NCI-H2227 treated with DMSO at 0.1 percent for 48 hours (cell line): ENCODE data around the gene KREMEN1.
"Not testable (repeated sequence)": the region's sequence is repeated elsewhere in the genome, so short reads cannot be mapped to it uniquely, and the experiment has no call there.

ENCODE experiments used
- DNase-seq: peaks from one replicate; lab custom pipeline; 2025; lab: John Stamatoyannopoulos, UW

KREMEN1 gene

DNA sequence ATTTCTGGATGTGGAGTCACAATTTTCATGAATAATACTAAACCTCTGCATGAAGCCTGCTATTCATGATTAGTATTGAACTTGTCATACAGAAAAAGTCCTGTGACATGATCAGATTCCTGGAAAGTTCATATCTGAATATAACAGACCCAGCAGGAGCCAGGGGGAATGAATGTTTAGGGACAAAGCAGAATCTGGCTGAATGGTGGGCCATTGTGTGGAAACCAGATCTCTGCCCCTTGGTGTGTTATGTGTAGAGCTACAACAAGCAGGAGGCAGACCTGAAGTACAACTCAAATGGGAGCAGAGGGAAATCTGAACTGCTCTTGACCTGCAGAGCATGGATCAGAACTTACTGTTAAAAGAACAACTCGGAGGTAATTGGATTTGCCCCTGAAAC lies 30.3 kb downstream of the KREMEN1 start:
- no peak for DNase-seq

- no peak for DNase-seq
These were observed 32.6 kb downstream of the KREMEN1 start for GRCh38 chr22:29105468-29105867.

DNA sequence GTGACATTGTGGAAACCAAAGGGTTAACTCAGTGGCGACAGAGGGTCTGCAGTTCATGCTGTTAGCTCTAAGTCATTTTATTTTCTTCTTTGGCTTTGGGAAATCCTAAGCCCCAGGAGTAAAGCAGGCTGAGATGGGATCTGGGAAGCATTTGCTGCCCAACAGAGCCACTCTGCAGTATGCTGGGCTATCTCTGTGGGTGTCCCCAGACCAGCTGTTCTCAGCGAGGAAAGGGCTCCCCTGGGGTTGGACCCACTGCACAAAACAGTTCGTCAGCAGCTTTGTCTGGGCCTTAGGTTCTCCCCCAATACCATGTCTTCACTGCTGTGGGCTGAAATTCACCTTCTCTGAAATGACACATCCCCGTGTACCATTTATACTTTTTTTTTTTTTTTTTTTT lies 34.0 kb downstream of the KREMEN1 start:
- DNase-seq: no peak

DNA sequence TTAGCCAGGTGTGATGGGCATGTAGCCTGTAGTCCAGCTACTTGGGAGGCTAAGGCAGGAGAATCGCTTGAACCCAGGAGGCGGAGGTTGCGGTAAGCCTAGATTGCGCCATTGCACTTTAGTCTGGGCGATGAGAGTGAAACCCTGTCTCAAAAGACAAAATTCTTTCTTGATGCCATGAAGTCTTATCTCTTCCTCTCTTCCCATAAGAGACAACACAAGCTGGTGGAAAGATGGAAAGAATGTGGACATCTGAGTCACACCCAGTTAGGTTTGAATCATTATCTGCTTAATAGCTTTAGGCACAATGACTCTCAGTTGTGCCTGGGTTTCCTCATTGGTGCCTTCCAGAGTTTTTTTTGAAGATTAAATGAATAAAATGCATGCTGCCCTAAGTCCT lies 35.3 kb downstream of the KREMEN1 start:
- DNase-seq: no peak

- DNase-seq: no peak
These were observed 37.0 kb downstream of the KREMEN1 start for GRCh38 chr22:29109822-29110221.

- no peak for DNase-seq
These were observed 38.1 kb downstream of the KREMEN1 start for GRCh38 chr22:29110946-29111345.

- DNase-seq: no peak
These were observed 39.3 kb downstream of the KREMEN1 start for GRCh38 chr22:29112121-29112520.

DNA sequence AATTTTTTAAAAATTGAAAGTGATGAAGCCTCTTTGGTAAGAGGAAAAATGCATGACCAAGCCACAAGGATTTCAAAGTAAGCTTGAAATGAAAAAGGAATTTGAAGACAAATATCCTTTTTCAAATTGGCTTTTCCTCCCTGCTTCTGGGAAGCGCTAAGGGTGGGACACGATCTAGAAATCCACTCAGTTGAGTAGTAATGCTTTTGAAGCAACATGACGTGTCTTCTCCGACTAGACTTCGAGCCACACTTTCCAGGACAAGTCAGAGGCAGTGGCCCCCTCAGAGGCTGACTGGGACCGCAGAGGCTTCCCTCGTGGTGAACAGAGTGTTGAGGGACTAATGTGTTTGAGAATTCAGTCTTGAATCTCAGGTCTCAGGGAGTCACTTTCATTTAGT lies 39.8 kb downstream of the KREMEN1 start:
- DNase-seq: no peak

DNA sequence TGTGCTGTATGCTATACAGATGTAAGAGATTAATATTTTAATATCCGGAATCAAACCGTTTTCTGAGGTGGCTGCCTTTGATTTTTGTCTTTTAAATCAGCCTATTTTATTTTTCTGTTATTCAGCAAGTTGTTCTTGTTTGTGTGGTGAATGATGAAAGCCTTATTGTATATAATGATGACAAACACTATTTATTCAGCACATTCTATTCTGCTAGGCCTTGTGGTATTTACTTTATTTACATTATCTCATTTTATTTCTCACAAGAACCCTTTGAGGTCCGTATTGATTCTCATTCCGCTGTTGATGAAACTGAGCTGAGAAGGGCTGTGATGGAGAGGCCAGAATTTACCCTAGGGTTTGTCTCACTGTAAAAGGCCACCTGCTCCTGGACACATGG lies 40.5 kb downstream of the KREMEN1 start:
- no peak for DNase-seq

DNA sequence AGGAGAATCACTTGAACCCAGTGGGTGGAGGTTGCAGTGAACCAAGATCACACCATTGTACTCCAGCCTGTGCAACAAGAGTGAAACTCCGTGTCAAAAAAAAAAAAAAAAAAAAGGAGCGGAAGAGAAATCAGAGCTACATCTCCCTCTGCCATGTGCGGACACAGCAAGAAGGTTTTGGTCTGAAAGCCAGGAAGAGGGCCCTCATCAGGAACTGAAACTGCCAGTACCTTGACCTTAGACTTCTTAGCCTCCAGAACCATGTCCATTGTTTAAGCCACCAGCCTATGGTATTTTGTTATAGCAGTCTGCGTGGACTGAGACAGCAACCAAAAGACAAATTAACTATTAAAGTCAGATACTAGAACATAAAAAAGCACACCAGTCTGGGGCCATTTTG lies 41.6 kb downstream of the KREMEN1 start:
- no peak for DNase-seq

- no peak for DNase-seq
These were observed 43.0 kb downstream of the KREMEN1 start for GRCh38 chr22:29115682-29116288.

GRCh38 chr22:29116397-29117123 lies 43.7 kb downstream of the KREMEN1 start:
- DNase-seq: no peak

- DNase-seq: no peak
These were observed 45.1 kb downstream of the KREMEN1 start for GRCh38 chr22:29117799-29118477.

- DNase-seq: not testable (repeated sequence)
These were observed 47.5 kb downstream of the KREMEN1 start for GRCh38 chr22:29120098-29120912.

DNA sequence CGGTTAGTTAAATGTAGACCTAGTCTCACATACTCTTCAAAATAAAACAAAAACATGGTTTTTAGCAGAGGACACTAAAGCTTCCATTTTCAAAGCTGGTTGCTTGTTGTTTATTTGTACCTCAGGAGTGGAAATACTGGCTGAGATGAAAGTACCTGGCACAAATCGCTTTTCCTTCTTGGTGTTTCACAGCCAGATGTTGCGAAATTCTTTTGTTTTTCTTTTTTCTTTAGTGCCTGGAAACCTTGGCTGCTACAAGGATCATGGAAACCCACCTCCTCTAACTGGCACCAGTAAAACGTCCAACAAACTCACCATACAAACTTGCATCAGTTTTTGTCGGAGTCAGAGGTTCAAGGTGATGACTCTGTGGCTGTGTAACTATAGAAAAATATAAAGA lies 48.3 kb downstream of the KREMEN1 start:
- DNase-seq: no peak

GRCh38 chr22:29122041-29122440 lies 49.2 kb downstream of the KREMEN1 start:
- DNase-seq: no peak

DNA sequence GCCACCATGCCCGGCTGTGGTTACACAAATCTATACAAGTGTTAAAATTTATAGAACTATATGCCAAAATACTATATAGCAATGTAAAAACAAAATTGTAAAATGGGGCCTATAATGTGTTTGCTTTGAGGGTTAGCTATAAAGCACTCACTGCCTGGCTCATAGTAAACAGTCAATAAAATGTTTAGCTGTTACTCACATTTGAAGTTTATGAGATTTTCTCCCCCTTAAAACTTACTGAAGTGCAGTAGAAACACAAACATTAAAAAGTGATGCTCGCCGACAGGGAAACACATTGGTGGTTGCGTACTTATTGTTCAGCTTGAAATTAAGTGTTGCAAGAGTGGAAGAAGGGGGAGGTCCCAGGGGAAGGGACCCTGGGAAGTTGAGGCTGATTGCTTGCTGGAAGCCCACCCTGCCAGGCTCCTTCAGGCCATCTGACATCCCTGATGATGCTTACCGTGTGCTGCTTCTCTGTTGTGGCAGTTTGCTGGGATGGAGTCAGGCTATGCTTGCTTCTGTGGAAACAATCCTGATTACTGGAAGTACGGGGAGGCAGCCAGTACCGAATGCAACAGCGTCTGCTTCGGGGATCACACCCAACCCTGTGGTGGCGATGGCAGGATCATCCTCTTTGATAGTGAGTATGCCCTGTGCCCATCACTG lies 52.1 kb downstream of the KREMEN1 start:
- DNase-seq: no peak

DNA sequence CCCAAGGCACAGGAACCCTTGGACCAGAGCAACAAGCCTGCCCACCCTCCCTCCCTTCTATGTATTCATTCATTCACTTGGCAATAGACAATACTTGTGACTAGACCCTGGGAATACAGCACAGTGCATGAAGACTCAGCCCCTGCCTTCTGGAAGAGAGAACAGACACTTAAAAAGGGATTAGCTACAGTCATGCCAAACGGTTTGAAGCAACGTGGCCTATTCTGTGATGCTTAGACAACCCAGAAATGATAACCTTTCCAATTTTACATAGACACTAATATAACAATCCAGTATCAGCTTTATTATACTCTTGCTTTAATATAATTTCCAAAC lies 52.6 kb downstream of the KREMEN1 start:
- DNase-seq: no peak

DNA sequence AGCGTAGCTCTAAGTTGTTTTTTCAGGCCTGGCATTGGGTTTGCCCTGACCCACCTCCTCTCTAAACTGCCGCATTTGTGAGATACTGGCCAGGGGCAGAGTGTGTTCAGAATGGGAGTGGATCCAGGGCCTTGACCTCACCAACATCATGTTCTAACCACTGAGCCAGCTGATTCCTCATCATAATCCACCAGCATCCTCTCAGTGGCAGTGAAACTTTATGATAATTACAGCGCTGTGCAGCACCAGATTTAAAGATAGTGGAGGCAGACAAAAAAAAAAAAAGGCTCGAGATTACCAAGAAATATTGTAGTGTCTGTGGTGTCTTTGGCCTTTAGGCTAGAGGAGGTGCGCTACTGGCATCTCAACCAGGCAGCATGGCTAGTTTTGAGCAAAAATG lies 53.0 kb downstream of the KREMEN1 start:
- no peak for DNase-seq

DNA sequence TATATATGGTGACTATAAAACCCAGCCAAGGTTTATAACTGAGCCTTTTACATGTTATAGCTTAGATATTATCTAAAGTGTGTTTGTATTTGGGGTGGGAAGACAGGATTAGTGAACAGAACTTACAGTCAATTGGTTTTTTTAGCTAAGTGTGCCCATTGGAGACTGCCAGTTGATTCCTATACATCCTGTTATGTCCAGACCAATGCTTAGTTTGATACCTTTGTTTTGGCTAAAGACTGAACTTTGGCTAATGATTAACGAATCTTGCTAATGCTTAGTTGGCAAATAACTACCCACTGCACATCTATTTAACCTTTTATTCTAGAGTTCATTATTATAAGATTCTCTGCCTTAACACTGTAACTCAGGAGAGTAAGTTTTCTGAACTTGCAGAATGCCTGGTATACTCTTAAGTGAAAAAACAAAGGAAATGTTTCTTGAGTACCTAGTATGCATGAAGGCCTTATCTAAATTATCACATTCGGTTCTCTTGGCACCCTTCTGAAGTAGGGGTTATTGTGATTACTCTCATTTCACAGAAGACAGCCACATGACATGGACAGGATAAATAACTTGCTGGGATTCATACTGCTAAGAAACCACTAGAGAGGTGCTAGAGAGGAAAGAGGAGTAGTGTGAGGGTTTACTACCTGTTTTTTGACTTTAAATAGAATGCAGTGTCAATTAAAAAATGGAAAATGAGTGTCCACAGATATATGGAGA lies 54.0 kb downstream of the KREMEN1 start:
- DNase-seq: no peak
